Glomerular visceral epithelial cell (primary cell): ENCODE measurements around the gene ASB8.

ENCODE experiments used
- DNase-seq: peaks from one replicate; pipeline ENCODE4 v3.0.0-alpha.2; 2016; ENCODE audit errors: extremely low spot score

Gene ASB8

GRCh38 chr12:48105867-48106680, 51.2 kb downstream of the ASB8 start, which contains the start of gene SENP1:
Gene SENP1 (minus strand): TSS chr12:48106079. CDS start chr12:48101472, 4,607 bp downstream.
- peak; percentile 91 for DNase-seq

- no peak for DNase-seq
Observed at GRCh38 chr12:48105321-48105866, 51.9 kb downstream of the ASB8 start.

- DNase-seq: no peak
Observed at GRCh38 chr12:48104531-48104930, 52.8 kb downstream of the ASB8 start.
